SIG-M5 treated with dmso at 0.1 percent for 504 hours (cell line): ENCODE data around the gene RIN1.
"Not testable (repeated sequence)": the region's sequence is repeated elsewhere in the genome, so short reads cannot be mapped to it uniquely, and the experiment has no call there.

Source experiments
- DNase-seq: peaks from one replicate; lab custom pipeline; 2025; ENCODE audit not compliant: unreplicated experiment; lab: John Stamatoyannopoulos, UW

Gene RIN1

DNA sequence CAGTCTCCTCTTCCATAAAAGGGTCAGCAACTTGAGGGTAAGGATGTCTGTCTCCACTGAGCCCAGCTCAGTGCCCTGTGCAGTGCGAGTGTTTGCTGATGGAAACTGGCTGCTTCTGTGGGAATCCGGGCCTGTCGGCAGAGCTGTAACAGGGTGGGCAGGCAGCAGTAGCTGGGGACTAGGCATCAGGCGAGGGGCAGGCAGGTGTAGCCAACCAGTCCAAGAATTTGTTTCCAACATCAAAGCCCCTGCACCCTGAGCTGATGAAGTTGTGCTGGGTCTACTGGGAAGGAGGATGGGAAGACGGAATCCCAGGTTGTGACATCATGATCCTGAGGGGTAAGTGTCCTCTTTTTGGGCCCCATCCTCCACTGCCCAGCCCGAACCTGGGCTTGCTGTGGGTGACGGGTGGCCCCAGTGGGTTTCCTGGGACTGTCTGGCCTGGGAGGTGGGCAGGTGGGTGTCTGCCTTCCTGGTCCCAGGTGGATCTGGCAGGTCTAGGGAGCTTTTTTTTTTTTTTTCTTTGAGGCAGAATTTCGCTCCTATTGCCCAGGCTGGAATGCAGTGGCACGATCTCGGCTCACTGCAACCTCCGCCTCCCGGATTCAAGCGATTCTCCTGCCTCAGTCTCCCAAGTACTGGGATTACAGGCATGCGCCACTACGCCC is 24.3 kb upstream of the RIN1 start:
- no peak for DNase-seq

GRCh38 chr11:66359662-66360087 is 23.4 kb upstream of the RIN1 start:
- DNase-seq: no peak

- DNase-seq: not testable (repeated sequence)
Measured at GRCh38 chr11:66350560-66351235, 14.5 kb upstream of the RIN1 start.

DNA sequence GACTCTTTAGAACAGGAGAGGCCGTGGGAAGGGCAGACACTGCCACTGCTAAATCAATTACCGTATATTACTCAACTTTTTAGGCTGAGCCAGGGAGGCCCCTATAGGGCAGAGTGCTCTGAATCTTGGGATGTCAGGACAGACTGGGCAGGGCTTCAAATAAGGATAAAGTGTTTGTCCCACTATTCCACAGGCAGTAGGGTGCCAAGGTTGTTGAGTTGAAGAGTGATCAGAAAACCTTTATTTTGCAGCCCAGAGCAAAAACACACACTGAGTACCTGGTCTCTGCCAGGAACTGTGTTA is 12.8 kb upstream of the RIN1 start:
- no peak for DNase-seq

GRCh38 chr11:66347425-66348276 is 11.4 kb upstream of the RIN1 start, which contains the start of gene B4GAT1:
Gene B4GAT1 (minus strand): TSS chr11:66347629. CDS start chr11:66347545, 84 bp downstream.
- peak; percentile 72 for DNase-seq

GRCh38 chr11:66346476-66347424 is 10.5 kb upstream of the RIN1 start:
- no peak for DNase-seq

DNA sequence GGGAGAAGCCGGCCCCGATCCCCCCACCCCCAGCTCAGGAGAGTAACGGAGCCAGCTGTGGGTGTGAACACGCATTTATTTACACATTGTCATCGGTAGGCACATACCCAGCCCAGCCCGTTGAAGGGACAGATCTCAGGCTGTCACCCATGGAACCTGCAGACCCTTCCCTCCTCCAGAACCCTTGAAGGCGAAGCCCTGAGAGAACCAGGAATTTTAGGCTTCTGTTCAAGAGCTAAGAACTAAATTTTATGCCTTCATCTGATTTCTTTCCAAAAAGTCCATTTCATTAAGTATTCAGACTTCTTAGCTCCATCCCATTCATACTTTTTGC is 9.0 kb upstream of the RIN1 start:
- no peak for DNase-seq

DNA sequence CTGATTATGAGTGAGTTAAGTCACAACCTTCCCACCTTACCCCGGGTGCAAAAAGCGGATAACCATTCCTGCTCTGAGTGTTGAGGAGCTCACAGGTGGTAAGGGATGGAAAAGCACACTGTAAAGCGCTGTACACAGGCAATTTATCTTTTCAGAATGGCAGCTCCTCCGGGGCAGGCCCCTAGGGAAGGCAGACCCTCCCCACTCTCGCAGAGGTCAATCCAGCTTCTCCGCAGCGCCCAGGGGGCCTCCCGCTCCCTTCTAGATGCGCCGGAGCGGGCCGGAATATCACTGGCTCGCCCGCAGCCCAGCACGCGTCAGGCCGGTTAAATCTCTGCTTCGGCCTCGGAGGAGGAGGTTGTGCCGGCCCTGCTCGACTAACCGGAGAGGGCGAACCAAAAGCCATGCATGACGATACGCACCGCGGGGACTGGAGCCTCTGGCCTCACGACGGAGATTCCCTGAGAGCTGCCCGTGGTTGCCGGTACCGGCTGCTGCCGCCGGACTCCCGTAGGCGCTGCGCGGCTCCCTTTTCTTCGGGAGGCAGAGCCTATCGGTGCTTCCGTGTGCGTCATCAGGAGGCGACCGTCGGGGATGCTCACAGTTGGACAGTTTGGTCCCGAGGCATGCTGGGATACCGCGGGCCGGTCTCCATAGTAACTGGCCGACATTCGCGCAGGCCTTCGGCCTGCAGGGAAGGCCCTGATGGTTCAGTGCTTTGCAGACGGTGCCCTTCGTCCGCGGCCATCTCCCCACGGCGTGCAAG is 8.5 kb upstream of the RIN1 start, which contains the start of gene BRMS1:
Gene BRMS1 (minus strand): TSS at position 555 of the 766 bp plus-strand sequence. CDS start 2,870 bp downstream, outside the sequence.
- peak; percentile 90 for DNase-seq

DNA sequence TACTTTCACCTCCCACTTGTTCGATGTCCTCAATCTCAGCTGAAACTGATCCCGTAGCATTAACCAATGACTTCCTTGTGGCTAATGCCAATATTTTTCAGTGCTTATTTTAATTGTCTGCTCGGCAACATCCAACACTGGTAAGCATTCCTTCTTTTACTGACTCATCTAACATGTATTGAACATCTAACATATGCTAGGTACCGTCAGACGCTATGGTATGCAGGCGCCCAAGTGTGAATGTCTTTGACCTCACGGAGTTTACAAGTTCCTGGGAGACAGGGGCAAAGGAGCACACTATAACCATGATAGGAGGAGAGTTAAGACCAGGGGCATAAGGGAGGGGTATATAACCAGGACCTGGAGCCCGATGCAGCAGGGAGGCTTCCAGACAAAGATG is 6.9 kb upstream of the RIN1 start:
- no peak for DNase-seq

- no peak for DNase-seq
Measured at GRCh38 chr11:66341502-66342126, 5.4 kb upstream of the RIN1 start.

- DNase-seq: no peak
Measured at GRCh38 chr11:66340596-66341501, 4.6 kb upstream of the RIN1 start.

DNA sequence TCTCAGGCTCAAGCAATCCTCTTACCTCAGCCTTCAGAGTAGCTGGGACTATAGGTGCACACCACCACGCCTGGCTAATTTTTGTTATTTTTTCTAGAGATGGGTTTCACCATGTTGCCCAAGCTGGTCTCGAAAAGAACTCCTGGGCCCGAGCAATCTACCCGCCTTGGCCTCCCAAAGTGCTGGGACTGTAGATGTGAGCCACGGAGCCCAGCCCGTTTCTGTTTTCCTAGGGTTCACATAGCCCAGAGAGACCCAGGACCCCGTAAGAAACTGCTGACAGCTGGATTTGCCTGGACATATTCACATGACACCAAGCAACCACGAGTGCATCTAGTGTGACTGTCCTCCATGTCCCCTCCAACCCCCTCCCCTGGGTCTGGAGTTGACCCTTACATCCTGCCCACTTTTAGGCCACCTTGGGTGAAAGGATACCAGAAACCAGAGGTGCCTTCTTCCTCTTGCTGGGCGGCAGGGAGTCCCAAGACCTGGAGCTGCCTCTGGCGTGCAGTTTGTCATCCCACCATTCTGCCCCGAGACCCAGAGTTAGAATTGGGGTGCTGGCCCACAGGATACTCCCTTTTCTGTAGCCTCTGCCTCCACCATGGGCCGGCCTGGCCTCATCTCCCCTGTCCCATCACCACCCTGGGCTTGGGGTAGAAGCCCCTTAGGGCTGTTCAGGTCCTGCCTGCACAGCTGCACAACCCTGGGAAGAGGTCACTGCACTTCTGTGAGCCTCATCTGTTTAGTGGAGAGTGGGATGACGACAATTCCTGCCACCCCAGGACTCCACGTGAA is 3.7 kb upstream of the RIN1 start:
- no peak for DNase-seq

- DNase-seq: no peak
Measured at GRCh38 chr11:66339162-66339675, 3.0 kb upstream of the RIN1 start.

GRCh38 chr11:66338276-66339161 is 2.3 kb upstream of the RIN1 start:
- DNase-seq: no peak

DNA sequence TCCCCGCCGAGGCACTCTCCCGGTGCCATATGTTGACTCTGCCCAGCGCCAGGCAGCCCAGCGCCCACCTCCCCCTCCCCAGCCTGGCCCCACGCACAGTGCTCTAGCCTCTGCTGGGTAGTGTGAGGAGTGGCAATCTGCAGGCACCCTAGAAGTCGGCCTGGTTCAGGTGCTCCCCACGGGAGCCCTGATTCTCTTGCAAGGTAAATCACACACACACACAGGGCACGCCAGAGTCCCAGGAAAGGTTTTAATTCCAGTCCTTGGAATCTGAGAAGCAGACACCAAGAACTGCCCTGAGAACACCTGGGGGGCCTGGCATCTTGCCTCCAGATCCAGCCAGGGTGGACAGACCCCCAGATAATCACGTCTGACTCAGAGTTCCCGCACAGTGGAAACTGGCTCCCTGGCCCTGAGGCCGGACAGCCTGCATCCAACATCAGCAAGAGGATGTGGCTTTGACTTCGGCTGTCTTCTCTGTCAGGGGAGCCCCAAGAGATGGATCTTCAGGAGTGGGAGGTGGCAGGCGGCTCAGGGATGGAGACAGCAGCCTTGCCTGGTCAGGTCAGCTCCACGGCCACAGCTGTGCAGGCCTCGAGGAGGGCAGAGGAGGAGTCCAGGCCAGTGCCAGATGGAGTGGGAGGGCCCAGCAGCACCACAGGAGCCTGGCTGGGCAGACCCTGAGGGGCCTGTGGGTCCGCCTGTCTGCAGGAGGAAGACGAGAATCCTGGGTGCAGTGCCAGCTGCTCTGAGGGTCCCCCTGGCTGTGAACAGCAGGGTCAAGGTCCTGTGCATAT is 1.1 kb upstream of the RIN1 start:
- DNase-seq: no peak
